ENCODE data around the gene DGKZ. TPM values are rescaled to one million over a fixed set of nuclear protein-coding genes. Genes with fewer than 3 reads are reported as not detected.
A peak's percentile ranks its signal among the peaks of the same experiment; 100 is the strongest.
"Not testable (repeated sequence)": the region's sequence is repeated elsewhere in the genome, so short reads cannot be mapped to it uniquely, and the experiment has no call there.

DGKZ gene
- polyA plus RNA-seq, 1 donor = 28.9 TPM

DNA sequence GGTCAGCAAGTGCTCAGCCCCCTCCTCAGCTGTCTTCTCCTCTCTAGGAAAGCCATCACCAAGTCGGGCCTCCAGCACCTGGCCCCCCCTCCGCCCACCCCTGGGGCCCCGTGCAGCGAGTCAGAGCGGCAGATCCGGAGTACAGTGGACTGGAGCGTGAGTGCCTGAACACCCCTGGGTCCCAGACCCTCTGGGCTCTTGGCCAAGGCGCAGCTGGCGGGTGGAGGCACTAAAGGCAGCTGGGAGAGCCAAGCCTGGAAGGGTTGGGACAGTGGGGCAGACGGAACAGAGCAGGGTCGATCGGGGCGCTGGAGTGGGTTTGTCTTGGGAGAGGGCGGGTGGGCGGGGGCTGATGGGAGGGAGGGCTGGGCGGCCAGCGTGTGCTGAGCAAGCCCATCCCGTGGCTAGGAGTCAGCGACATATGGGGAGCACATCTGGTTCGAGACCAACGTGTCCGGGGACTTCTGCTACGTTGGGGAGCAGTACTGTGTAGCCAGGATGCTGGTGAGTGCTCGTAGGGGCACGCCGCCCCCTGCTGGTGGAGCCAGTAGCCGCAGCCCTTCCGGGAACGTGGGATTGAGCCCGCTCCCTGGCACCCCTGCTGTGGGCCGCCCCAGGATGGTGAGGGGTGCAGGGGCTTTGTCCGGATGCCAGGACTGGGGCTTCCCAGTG lies 20.1 kb downstream of the DGKZ start:
- DNase-seq = no peak

- no peak for DNase-seq
Observed at GRCh38 chr11:46367916-46368267, 20.6 kb downstream of the DGKZ start.

GRCh38 chr11:46369458-46370152 lies 22.3 kb downstream of the DGKZ start:
- no peak for DNase-seq

GRCh38 chr11:46370253-46370652 lies 23.0 kb downstream of the DGKZ start:
- no peak for DNase-seq

GRCh38 chr11:46371262-46371661 lies 24.0 kb downstream of the DGKZ start:
- DNase-seq = not testable (repeated sequence)

DNA sequence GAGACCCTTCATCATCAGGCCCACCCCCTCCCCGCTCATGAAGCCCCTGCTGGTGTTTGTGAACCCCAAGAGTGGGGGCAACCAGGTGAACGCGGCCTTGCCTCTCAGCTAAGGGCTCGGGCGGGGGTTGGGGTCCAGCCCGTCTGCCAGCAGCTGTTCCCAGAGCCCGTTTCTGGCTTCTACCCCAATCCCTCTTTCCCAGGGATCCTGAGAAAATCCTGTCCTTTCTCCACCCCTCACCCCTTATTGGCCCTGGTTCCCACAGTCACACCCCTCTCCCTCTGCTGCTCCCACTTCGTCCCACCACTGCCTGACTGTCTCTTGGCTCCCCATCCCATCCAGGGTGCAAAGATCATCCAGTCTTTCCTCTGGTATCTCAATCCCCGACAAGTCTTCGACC lies 24.8 kb downstream of the DGKZ start:
- no peak for DNase-seq

DNA sequence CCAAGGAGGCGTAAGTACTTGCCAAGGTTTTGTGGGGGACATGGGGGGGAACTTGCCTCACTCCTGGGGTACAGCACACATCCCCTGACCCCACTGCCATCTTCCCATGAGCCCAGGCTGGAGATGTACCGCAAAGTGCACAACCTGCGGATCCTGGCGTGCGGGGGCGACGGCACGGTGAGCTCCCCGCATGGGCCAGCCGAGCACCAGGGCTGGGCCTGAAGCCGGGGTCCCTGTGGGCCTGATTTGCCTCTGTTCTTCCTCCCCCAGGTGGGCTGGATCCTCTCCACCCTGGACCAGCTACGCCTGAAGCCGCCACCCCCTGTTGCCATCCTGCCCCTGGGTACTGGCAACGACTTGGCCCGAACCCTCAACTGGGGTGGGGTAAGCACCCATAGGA lies 25.2 kb downstream of the DGKZ start:
- not testable (repeated sequence) for DNase-seq

GRCh38 chr11:46373787-46374740 lies 26.8 kb downstream of the DGKZ start:
- no peak for DNase-seq

DNA sequence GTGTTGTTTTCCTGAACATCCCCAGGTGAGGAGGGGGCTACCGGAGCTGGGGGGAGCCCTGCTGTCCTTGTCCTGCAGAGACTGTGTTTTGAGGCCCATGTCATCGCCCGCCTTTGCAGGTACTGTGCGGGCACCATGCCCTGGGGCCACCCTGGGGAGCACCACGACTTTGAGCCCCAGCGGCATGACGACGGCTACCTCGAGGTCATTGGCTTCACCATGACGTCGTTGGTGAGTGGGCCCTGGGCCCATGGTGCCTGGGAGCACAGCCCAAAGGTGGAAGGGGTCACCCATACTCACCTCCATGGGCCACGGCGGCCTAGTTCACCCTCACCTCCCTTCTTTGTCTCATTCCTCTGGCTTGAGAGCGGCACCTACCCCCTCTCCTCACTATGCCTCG lies 27.6 kb downstream of the DGKZ start:
- no peak for DNase-seq

DNA sequence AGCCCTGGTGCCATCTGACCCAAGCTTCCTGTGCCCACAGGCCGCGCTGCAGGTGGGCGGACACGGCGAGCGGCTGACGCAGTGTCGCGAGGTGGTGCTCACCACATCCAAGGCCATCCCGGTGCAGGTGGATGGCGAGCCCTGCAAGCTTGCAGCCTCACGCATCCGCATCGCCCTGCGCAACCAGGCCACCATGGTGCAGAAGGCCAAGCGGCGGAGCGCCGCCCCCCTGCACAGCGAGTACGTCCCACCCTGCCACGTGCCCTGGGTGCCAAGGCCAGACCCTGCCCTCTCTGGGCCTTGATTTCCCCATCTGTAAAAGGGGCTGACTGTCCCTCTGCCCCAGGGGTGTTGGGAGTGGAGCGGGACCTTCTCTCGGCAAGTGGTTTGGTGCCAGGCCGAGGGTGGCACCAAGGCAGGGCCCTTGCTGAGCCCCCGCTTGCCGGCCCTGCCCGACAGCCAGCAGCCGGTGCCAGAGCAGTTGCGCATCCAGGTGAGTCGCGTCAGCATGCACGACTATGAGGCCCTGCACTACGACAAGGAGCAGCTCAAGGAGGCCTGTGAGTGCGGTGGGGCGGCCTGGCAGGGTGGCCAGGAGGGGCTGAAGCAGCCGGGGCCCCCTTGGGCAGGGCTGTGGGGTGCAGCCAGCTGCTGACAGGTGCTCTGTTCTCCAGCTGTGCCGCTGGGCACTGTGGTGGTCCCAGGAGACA lies 28.3 kb downstream of the DGKZ start:
- DNase-seq = no peak

- no peak for DNase-seq
Observed at GRCh38 chr11:46376258-46377050, 29.2 kb downstream of the DGKZ start.

DNA sequence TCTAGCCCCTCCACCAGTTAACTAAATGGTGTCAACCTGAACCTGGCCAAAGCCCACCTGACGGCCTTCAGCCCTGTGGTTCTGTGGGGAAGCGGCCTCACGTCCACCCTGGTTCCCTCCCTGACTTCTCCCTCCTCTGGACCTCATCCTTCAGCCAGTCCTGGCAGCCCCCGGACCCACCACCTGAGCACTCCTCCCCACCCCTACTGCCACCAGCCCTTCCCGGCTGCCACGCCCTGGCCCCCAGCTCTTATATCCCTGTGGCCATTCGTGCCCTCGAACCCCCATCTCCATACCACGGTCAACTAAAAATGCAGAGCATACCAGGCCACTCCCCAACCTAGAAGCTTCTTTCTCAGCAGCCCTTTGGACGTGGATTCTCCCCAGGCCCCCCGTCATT lies 30.0 kb downstream of the DGKZ start:
- no peak for DNase-seq

DNA sequence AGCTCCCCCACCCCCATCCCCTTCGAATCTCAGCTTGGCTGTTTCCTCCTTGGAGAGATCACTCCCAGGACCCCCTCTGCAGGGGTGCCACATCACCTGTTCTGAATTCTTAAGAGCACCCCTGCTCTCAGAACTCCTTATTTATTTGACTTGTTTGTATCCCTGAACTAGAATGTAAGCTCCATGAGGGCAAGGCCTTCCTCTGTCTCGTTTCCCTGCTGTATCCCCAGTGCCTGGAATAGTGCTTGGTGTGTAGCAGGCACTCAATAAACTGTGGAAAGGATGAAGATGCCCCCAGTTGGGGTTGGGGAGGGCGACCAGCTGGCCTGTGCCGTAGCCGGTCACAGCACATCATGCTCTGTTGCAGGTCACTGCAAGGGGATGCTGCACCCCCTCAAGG lies 30.6 kb downstream of the DGKZ start:
- no peak for DNase-seq

DNA sequence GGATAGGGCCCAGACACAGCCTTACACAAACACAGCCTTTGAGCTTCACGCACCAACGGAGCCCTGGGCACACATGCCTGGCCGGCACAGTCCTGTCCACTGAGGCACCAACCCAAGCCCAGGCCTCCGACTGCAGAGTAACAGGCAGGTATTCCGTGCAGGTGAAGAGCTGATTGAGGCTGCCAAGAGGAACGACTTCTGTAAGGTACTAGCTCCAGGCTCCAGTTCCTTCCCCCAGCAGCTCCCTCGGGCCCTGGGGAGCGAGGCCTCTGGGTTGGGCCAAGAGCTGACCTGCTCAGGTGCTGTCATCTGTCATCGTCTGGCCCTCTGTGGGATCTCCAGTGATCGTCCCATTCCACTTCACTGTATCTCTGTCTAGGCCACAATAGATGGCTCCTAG lies 31.0 kb downstream of the DGKZ start:
- no peak for DNase-seq

GRCh38 chr11:46378811-46379481 lies 31.7 kb downstream of the DGKZ start:
- DNase-seq = no peak

DNA sequence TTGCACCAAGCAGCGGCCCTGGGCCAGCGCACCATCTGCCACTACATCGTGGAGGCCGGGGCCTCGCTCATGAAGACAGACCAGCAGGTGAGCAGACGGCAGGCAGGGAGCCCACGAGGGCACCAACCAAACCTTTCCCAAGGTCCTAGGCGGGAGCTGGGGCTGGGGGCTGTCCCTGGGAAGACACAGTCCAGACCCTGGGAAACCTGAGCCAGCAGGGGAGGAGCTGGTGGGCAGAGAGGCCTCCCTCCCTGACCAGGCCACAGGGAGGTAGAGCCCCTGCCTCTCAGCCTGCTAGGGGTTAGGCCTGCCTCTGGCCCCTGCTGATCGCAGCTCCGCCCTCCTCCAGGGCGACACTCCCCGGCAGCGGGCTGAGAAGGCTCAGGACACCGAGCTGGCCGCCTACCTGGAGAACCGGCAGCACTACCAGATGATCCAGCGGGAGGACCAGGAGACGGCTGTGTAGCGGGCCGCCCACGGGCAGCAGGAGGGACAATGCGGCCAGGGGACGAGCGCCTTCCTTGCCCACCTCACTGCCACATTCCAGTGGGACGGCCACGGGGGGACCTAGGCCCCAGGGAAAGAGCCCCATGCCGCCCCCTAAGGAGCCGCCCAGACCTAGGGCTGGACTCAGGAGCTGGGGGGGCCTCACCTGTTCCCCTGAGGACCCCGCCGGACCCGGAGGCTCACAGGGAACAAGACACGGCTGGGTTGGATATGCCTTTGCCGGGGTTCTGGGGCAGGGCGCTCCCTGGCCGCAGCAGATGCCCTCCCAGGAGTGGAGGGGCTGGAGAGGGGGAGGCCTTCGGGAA lies 32.4 kb downstream of the DGKZ start:
- DNase-seq = peak; percentile 77

DNA sequence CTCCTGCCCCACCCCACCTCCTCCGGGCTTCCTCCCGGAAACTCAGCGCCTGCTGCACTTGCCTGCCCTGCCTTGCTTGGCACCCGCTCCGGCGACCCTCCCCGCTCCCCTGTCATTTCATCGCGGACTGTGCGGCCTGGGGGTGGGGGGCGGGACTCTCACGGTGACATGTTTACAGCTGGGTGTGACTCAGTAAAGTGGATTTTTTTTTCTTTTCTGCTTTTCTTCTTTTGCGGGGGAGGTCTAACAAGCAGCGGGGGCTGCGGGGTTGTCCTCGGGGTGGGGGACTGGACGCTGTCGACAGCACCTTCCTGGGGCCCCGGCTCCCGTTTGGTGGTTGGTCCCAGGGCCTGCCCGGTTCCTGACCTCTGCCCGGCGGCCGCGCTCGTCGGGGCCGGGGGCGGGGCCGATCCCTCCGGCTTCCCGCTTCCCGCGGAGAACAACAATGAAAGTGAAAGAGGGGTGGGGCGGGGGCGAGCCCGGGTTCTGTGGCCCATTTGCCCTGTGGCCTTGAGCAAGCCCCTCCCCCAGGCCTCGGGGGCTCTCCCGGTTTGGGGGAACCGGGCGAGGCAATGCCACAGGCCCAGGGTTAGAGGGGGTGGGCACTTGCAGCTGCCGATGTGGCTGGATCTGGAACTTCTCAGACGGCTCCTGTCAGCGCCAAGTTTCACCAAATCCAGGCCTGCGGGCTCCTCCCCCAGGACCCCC lies 33.2 kb downstream of the DGKZ start:
- peak; percentile 62 for DNase-seq

DNA sequence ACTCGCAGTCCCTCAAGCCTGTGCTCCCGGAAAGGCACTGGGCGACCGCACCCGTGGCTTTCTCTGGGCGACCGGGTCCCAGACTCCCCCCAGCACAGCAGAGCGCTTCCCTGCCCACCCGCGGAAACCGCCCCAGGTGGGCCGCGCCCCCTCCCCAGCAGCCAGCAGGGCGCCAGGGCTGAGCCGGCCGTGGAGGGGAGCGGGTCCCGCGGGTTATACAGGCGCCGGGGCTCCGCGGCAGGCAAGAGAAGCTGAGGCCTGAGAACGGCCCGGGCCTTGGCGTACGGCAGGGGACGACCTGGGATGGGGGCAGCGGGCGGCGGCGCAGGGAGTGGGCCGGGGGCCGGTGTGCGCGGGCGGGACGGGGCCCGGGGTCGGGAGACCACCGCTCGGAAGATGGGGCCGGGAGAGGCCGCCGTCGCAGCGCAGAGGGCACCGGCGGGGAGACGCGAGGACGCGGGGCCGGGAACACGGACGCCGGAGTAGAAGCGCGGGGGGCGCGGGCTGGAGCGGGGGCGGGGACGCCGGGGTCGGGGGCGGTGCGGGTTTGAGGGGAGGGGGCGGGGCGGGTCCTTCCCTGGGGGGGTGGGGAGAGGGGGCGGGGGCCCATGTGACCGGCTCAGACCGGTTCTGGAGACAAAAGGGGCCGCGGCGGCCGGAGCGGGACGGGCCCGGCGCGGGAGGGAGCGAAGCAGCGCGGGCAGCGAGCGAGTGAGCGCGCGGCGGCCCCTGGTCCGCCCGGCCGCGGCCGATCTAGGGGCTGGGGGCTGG lies 34.0 kb downstream of the DGKZ start, which contains the start of gene MDK:
MDK (plus strand) TSS at position 622 of the 771 bp plus-strand sequence. CDS start 389 bp downstream, outside the sequence.
- peak; percentile 60 for DNase-seq

All from left kidney (tissue), 2 donors.